ENCODE data around the gene NOP58. TPM values are rescaled to one million over a fixed set of nuclear protein-coding genes. Genes with fewer than 3 reads are reported as not detected.

Gene NOP58
- total RNA-seq, 1 donor from 2014 or later, result 75.2 TPM

DNA sequence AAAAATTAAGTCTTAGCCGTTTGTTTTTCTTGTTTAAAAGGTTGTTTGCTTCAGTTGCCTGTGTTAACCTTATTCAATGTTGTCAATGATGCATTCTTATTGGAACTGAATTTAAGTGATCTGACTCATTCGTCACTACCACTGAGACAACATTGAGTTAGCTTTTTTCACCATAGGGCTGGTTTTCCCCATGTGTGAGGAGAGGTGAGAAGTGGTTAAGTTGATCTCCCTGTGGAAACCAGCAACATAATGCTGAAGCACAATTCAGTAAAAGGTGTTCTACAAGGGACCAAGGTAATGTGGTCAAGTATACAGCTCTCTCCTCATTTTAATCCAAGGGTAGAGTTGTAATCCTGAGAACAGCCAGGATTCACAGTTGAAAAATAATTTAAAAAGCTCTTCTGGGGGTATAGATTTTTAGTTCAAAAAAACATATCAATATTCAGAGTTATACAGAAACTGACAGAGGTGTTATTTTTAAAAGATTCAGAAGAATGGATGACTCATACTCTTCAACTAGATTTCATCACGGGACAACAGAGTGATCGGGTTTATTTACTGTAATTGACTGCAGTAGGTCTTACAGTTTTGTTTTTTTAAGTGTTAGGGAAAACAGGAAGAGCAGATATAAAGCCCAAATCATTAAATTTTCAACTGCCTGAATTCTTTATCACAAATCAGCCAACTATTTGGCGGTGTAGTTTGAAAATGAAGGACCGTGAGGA, 12.6 kb downstream of the NOP58 start:
- H3K4me3 ChIP-seq (ENCODE audit: low read depth, low read length), result no peak overlapping the region
- TF ChIP-seq, protein P1, sequence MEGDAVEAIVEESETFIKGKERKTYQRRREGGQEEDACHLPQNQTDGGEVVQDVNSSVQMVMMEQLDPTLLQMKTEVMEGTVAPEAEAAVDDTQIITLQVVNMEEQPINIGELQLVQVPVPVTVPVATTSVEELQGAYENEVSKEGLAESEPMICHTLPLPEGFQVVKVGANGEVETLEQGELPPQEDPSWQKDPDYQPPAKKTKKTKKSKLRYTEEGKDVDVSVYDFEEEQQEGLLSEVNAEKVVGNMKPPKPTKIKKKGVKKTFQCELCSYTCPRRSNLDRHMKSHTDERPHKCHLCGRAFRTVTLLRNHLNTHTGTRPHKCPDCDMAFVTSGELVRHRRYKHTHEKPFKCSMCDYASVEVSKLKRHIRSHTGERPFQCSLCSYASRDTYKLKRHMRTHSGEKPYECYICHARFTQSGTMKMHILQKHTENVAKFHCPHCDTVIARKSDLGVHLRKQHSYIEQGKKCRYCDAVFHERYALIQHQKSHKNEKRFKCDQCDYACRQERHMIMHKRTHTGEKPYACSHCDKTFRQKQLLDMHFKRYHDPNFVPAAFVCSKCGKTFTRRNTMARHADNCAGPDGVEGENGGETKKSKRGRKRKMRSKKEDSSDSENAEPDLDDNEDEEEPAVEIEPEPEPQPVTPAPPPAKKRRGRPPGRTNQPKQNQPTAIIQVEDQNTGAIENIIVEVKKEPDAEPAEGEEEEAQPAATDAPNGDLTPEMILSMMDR (IDR thresholded peaks at IDR 0.05; ENCODE audit: insufficient read depth, low read length, poor library complexity, severe bottlenecking), result no peak
- H3K27me3 ChIP-seq (ENCODE audit: control insufficient read depth, insufficient read depth, low read length), result no peaks in the 10 kb centered on the region
- DNase-seq (ENCODE audit: low read depth), result no peak
- peaks cover 1% of the 10 kb centered on the region for H3K36me3 ChIP-seq (ENCODE audit: control insufficient read depth, insufficient read depth, low read length)

DNA sequence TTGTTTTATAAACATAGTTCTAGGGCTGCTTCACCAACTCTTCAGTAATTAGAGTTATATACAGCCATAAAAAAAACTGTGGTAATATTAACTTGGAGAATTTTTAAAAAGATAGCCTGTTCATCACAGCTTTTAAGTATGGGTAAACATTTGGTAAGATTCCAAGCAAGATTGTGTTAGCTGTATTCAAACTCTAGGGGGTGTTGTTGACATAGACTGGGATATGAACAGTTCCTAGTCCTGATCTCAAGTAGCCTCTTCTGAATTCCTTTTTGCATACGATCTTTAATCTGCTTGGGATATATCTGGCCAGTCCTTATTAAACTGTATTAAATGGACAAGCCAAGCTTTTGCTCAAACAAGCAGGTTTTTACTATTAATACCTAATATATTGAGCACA, 13.4 kb downstream of the NOP58 start:
- no peaks in the 10 kb centered on the region for H3K27me3 ChIP-seq (ENCODE audit: control insufficient read depth, insufficient read depth, low read length)

DNA sequence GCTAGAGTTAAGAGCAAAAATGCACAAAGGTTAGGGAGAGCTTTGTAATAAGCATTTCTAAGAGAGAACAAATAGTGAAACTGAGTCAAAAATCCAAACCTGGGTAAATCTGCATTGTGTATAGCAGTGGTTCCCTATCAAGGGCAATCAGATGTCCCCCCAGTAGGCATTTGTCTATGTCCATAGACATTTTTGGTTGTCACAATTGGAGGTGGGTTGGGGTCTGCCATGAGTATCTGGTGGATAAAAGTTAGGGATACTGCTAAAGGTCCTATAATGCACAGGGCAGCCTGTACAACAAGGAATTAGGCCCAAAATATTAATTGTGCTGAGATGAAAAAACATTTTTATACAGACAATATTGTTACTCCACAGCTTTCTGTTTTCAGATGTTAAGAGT, 21.0 kb downstream of the NOP58 start:
- no peaks in the 10 kb centered on the region for H3K27me3 ChIP-seq (ENCODE audit: control insufficient read depth, insufficient read depth, low read length)
- TF ChIP-seq, protein P1 (IDR thresholded peaks at IDR 0.05; ENCODE audit: insufficient read depth, low read length, poor library complexity, severe bottlenecking), result no peak
- H3K36me3 ChIP-seq (ENCODE audit: control insufficient read depth, insufficient read depth, low read length), result peaks cover 1% of the 10 kb centered on the region
- no peak for DNase-seq (ENCODE audit: low read depth)
- no peak overlapping the region for H3K4me3 ChIP-seq (ENCODE audit: low read depth, low read length)

More for the DNA sequence above, 13.4 kb downstream of the NOP58 start:
- no peak overlapping the region for H3K4me3 ChIP-seq (ENCODE audit: low read depth, low read length)
- TF ChIP-seq, protein P1 (IDR thresholded peaks at IDR 0.05; ENCODE audit: insufficient read depth, low read length, poor library complexity, severe bottlenecking), result peak; percentile 62
- no peak for DNase-seq (ENCODE audit: low read depth)
- H3K36me3 ChIP-seq (ENCODE audit: control insufficient read depth, insufficient read depth, low read length), result peaks cover 1% of the 10 kb centered on the region

DNA sequence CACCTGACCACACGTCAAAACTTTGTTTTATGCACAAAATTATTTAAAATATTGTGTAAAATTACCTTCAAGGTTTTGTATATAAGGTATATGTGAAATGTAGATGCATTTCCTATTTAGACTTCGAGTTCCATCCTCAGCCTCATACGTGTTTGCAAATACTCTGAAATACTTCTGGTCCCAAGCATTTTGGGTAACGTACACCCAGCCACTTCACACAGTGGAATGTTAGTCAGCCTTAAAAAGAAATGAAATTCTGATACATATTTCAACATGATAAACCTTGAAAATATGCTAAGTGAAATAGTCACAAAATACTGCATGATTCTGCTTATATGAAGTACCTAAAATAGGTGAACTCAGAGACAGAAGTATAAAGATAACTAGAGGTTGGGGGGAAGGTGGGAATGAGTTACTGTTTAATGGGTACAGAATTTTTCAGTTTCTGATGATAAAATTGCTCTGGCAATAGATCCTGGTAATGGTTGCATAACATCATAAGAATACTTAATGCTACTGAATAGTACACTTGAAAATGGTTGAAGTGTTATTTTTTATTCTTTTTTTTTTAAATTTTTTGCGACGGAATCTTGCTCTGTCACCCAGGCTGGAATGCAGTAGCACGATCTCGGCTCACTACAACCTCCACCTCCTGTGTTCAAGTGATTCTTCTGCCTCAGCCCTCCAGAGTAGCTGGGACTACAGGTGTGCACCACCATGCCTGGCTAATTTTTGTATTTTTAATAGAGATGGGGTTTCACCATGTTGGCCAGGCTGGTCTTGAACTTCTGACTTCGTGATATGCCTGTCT, 24.0 kb downstream of the NOP58 start:
- DNase-seq (ENCODE audit: low read depth), result no peak
- Histone ChIP-seq H3K27me3 (ENCODE audit: control insufficient read depth, insufficient read depth, low read length) (no peaks in the 10 kb centered on the region), H3K4me3 (ENCODE audit: low read depth, low read length) (no peak overlapping the region), H3K36me3 (ENCODE audit: control insufficient read depth, insufficient read depth, low read length) (no peaks in the 10 kb centered on the region)
- TF ChIP-seq, protein P1 (IDR thresholded peaks at IDR 0.05; ENCODE audit: insufficient read depth, low read length, poor library complexity, severe bottlenecking), result no peak

DNA sequence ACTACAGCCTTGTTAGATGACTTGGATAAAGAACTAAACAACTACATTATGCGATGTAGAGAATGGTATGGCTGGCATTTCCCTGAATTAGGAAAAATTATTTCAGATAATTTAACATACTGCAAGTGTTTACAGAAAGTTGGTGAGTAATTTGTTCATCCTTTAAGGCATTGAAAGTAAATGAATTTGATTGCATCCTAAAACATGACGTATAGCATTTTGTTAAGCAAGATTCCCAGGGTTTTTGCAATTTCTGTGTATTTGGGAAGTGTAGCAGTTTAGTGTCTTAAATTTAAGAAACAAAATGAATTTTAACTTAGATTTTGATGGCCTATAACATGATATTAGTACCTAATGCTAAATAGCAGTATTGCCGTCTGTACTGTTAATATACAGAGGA, 24.8 kb downstream of the NOP58 start:
- Histone ChIP-seq H3K27me3 (ENCODE audit: control insufficient read depth, insufficient read depth, low read length) (no peaks in the 10 kb centered on the region), H3K4me3 (ENCODE audit: low read depth, low read length) (no peak overlapping the region), H3K36me3 (ENCODE audit: control insufficient read depth, insufficient read depth, low read length) (no peaks in the 10 kb centered on the region)
- TF ChIP-seq, protein P1 (IDR thresholded peaks at IDR 0.05; ENCODE audit: insufficient read depth, low read length, poor library complexity, severe bottlenecking), result no peak
- DNase-seq (ENCODE audit: low read depth), result no peak

Measured in kidney epithelial cell (primary cell).